ENCODE data around the gene RNU6-9.

DNA sequence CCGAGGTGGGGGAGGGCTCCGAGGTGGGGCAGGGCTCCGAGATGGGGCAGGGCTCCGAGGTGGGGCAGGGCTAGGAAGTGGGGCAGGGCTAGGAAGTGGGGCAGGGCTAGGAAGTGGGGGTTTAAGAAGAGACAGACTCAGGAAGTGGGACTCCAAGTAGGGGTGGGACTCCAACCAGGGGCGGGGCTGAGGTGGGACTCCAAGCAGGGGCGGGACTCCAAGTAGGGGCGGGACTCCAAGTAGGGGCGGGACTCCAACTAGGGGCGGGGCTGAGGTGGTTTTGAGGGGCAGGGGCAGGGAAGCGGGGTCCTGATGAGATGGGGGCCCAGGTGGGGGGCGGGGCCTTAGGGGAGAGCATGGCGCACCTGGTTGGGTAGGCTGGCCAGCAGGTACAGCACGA, 20.2 kb upstream of the RNU6-9 start:
- TF ChIP-seq, protein P1, sequence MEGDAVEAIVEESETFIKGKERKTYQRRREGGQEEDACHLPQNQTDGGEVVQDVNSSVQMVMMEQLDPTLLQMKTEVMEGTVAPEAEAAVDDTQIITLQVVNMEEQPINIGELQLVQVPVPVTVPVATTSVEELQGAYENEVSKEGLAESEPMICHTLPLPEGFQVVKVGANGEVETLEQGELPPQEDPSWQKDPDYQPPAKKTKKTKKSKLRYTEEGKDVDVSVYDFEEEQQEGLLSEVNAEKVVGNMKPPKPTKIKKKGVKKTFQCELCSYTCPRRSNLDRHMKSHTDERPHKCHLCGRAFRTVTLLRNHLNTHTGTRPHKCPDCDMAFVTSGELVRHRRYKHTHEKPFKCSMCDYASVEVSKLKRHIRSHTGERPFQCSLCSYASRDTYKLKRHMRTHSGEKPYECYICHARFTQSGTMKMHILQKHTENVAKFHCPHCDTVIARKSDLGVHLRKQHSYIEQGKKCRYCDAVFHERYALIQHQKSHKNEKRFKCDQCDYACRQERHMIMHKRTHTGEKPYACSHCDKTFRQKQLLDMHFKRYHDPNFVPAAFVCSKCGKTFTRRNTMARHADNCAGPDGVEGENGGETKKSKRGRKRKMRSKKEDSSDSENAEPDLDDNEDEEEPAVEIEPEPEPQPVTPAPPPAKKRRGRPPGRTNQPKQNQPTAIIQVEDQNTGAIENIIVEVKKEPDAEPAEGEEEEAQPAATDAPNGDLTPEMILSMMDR (IDR thresholded peaks at IDR 0.05 in 8 of 11, conservative IDR thresholded peaks at IDR 0.05 in 3 of 11): no peak
- no peak for TF ChIP-seq POLR2A (IDR thresholded peaks at IDR 0.05)

Measured in spleen (tissue), 7 donors.